ENCODE results near the gene CD300A.
A peak's percentile ranks its signal among the peaks of the same experiment; 100 is the strongest.

CD300A gene

GRCh38 chr17:74450925-74451403 lies 15.5 kb upstream of the CD300A start:
- no peak for TF ChIP-seq CTCF (IDR thresholded peaks at IDR 0.05; ENCODE audit: low read depth, low read length)
- no peak for DNase-seq (ENCODE audit: low read depth in 2 of 2)
- H3K4me3 ChIP-seq (replicated peaks in 1 of 2; ENCODE audit: low read depth in 2 of 2, low read length in 2 of 2) = no peak overlapping the region

- no peak overlapping the region for H3K4me3 ChIP-seq (replicated peaks in 1 of 2; ENCODE audit: low read depth in 2 of 2, low read length in 2 of 2)
- no peak for DNase-seq (ENCODE audit: low read depth in 2 of 2)
- no peak for TF ChIP-seq CTCF (IDR thresholded peaks at IDR 0.05; ENCODE audit: low read depth, low read length)
Observed at GRCh38 chr17:74451557-74451956, 14.9 kb upstream of the CD300A start.

- no peak for TF ChIP-seq CTCF (IDR thresholded peaks at IDR 0.05; ENCODE audit: low read depth, low read length)
- H3K4me3 ChIP-seq (replicated peaks in 1 of 2; ENCODE audit: low read depth in 2 of 2, low read length in 2 of 2) = no peak overlapping the region
- DNase-seq (ENCODE audit: low read depth in 2 of 2) = no peak
Observed at GRCh38 chr17:74452033-74452840, 14.2 kb upstream of the CD300A start.

GRCh38 chr17:74452841-74453661 lies 13.4 kb upstream of the CD300A start:
- no peak for DNase-seq (ENCODE audit: low read depth in 2 of 2)
- TF ChIP-seq CTCF (IDR thresholded peaks at IDR 0.05; ENCODE audit: low read depth, low read length) = no peak
- H3K4me3 ChIP-seq (replicated peaks in 1 of 2; ENCODE audit: low read depth in 2 of 2, low read length in 2 of 2) = peak overlapping the region in 1 of 2 donors; percentile 17

- DNase-seq (ENCODE audit: low read depth in 2 of 2) = no peak
- H3K4me3 ChIP-seq (replicated peaks in 1 of 2; ENCODE audit: low read depth in 2 of 2, low read length in 2 of 2) = peak overlapping the region in 1 of 2 donors; percentile 17
- TF ChIP-seq CTCF (IDR thresholded peaks at IDR 0.05; ENCODE audit: low read depth, low read length) = no peak
Observed at GRCh38 chr17:74453665-74454196, 12.7 kb upstream of the CD300A start.

GRCh38 chr17:74454197-74455024 lies 12.0 kb upstream of the CD300A start:
- no peak for TF ChIP-seq CTCF (IDR thresholded peaks at IDR 0.05; ENCODE audit: low read depth, low read length)
- DNase-seq (ENCODE audit: low read depth in 2 of 2) = peak; percentile 55 to 89
- H3K4me3 ChIP-seq (replicated peaks in 1 of 2; ENCODE audit: low read depth in 2 of 2, low read length in 2 of 2) = peak overlapping the region; percentile 21 to 33
